GM21825 (cell line): ENCODE data around the gene COG7.
"Not testable (repeated sequence)": the region's sequence is repeated elsewhere in the genome, so short reads cannot be mapped to it uniquely, and the experiment has no call there.

ENCODE experiments used
- ATAC-seq: cut with Tn5 transposase; IDR thresholded peaks from one replicate; pipeline ENCODE4 v1.9.1; 2021; ENCODE audit warnings: mild to moderate bottlenecking, moderate library complexity; ENCODE audit not compliant: unreplicated experiment

Gene COG7

DNA sequence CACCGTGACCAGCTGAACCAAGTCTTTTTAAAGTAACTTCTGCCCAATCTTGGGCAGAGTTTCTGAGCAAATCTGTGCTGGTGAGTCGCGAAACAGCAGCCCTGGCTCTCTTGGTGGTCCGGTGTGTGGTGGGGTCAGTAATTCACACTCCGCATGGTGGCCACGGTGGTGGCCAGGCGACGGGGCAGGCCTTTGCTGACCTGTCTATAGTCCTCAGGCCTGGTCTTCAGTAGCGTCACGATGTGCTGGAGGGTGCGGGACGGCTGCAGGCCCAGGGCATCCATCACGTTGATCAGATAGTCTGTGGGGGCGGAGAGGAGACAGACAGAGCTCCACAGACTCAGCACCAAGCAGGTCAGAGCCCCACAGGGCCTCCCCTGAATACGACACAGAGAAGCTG lies 64.2 kb downstream of the COG7 start:
- no peak for ATAC-seq

DNA sequence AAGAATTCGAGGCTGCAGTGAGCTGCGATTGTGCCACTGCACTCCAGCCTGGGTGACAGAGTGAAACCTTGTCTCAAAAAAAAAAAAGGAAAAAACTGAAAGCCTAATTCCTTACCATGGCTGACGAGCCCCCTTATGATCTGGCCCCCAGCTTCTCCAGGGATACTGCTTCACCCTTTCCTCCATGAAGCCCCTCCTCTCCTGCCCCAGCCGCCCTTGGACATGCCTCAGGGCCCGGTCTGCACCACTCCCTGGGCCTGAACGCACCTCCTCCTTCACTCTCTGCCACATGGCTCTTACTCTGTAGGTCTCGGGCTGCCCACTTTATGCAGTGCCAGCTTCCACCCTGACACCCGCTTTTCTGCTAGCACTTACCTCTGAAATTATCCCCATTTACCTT lies 65.3 kb downstream of the COG7 start:
- no peak for ATAC-seq

DNA sequence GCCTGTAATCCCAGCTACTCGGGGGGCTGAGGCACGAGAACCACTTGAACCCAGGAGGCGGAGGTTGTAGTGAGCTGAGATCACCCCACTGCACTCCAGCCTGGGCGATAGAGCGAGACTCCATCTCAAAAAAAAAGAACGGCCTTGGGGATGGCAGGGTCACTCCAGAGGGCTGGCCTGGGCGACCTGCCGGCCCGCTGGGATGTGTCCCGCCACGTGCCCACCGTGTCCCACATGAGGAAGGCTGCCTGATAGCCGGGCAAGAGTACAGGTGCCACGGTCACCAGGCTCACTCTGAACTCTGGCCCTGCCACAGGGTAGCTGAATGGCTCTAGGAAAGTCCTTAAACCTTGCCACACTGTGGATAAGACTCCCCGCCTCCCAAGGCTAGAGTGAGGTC lies 67.5 kb downstream of the COG7 start:
- ATAC-seq, result no peak

GRCh38 chr16:23384878-23385277 lies 68.1 kb downstream of the COG7 start:
- ATAC-seq, result no peak

DNA sequence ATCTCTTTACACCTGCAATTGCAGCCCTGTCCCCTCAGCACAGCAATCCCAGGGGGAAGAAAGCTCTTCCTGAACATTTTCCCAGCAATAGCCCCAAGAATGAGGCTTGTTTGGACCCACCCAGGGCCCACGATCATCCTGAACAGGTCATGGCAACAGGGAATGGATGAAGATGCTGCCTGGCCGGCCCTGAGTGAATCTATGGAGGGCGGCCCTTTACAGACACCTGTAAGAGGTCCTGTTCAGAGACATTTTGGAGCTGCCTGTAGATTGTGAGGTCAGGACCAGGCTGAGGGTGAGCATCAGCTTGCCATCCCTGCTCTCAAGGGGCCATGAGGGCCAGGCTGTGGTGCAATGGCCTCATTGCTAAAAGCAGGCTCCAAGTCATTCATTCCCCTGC lies 69.1 kb downstream of the COG7 start:
- ATAC-seq, result no peak

DNA sequence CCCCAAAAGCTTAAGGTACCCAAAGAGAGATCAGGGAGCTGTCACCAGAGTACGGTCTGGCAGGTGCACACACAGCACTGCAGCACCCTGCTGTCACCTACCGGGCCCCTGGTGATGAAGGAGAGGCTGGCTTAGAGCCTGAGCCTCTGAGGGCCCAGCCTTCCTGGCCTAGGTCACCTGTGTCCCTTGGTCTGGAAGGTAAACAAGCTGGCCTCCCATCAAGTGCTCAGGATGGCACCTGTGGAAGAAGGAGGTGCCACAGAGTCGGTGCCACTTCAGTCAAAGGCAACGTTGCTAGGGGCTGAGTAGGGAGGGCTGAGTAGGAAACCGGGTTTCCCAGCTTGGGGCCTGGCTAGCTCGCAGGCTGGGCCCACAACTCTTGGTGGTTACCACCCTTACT lies 70.7 kb downstream of the COG7 start:
- ATAC-seq, result no peak

DNA sequence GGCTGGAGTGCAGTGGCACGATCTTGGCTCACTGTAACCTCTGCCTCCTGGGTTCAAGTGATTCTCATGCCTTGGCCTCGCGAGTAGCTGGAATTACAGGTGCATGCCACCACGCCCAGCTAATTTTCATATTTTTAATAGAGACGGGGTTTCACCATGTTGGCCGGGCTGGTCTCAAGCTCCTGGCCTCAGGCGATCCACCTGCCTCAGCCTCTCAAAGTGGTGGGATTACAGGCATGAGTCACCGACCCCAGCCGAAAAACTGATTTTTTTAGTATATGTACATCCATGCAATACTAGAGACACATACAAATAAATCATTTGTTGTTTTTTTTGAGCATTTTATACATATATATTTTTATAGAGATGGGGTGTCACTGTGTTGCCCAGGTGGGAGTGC lies 71.3 kb downstream of the COG7 start:
- not testable (repeated sequence) for ATAC-seq

DNA sequence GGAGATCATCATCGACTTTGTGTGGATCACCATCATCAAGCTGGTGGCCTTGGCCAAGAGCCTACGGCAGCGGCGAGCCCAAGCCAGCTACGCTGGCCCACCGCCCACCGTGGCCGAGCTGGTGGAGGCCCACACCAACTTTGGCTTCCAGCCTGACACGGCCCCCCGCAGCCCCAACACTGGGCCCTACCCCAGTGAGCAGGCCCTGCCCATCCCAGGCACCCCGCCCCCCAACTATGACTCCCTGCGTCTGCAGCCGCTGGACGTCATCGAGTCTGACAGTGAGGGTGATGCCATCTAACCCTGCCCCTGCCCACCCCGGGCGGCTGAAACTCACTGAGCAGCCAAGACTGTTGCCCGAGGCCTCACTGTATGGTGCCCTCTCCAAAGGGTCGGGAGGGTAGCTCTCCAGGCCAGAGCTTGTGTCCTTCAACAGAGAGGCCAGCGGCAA lies 72.5 kb downstream of the COG7 start:
- no peak for ATAC-seq

DNA sequence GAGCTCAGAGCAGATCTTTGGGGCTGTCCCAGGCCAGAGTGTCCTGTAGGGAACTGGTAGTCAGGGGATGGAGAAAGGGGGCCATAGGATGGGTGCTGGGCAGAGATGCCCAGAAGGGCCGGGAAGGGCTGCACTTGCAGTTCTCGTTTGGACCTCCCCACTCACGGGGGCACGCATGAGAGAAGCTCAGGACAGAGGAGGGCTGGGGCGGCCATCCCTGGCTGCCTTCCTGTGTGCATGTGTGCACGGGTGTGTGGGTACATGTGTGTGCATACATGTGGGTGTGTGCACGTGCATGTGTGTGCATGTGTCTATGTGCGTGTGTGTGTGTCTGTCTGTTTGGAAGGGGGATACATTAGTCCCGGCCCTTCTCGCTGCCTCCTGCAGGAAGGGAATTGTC lies 73.3 kb downstream of the COG7 start:
- no peak for ATAC-seq

- ATAC-seq, result no peak
Measured at GRCh38 chr16:23378921-23379320, 74.1 kb downstream of the COG7 start.

DNA sequence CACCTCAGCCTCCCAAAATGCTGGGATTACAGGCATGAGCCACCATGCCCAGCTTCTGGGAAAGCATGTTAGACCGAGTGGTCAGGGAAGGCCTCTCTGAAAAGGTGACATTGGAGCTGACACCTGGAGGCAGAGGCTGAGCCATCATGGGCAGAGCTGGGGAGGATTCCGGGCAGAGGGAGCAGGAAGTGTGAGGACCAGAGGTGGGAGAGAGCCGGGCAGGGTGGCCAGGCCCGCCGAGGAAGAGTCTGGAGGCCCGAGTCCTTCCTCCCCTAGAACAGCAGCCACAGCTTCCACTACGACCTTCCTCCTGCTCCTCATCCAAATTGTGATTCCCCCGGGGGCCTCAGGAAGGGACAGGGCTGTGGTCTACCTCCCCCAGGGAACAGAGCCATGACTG lies 74.7 kb downstream of the COG7 start:
- no peak for ATAC-seq

- no peak for ATAC-seq
Measured at GRCh38 chr16:23377071-23377931, 75.7 kb downstream of the COG7 start.

GRCh38 chr16:23375643-23376042 lies 77.3 kb downstream of the COG7 start:
- no peak for ATAC-seq

GRCh38 chr16:23374721-23375510 lies 78.1 kb downstream of the COG7 start:
- ATAC-seq, result no peak

DNA sequence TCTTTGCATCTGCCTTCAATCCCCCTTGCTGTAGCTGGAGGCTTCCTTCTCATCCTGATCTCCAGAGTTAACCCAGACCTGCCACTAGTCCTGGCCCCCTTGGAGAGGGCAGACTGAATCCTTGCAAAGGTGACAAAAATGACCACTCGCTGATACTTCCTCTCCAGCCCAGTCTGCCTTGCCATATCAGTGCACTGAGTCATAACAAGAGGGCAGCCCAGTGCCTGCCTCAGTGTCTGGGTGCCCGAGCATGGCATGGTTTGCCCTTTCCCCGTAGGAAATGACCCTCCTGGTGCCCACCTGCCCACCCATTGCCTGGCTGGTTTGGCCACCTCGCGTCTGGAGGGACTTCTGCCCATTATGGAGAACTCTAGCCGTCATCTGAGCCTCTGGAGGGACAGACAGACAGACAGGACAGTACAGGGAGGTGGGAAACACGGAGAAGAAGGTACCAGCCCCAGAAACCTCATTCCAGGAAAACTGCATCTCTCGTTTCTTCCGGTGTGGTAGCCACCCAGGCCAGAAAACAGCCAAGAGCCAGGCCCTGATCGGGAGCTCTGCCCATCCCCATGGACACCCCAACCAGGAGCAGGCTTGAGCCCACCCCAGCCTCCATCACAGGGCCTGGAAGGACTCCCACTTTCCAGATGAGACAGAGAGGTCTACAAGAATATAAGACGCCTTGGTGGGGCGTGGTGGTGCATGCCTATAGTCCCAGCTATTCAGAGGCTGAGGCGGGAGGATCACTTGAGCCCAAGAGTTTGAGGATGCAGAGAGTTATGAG lies 79.4 kb downstream of the COG7 start:
- no peak for ATAC-seq

DNA sequence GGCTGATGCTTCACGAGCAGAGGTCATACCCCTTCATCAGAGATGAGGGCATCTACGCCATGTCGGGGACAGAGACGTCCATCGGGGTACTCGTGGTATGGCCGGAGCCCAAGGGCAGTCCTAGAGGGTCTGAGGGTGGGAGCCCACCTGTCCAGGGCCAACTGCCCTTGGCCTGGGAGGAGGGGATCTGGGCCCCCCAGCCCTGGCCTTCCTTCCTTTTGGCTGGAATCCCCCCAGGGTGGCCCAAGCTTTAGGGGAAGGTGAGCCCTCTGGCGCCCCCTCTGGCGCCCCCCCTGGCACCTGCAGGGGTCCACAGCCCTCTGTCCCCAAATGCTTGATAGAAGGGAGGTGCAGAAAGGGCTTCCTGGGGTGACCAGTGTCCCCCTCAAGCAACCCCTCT lies 81.6 kb downstream of the COG7 start:
- ATAC-seq, result no peak

- ATAC-seq, result no peak
Measured at GRCh38 chr16:23369416-23369815, 83.6 kb downstream of the COG7 start.

- ATAC-seq, result no peak
Measured at GRCh38 chr16:23368469-23368868, 84.5 kb downstream of the COG7 start.

DNA sequence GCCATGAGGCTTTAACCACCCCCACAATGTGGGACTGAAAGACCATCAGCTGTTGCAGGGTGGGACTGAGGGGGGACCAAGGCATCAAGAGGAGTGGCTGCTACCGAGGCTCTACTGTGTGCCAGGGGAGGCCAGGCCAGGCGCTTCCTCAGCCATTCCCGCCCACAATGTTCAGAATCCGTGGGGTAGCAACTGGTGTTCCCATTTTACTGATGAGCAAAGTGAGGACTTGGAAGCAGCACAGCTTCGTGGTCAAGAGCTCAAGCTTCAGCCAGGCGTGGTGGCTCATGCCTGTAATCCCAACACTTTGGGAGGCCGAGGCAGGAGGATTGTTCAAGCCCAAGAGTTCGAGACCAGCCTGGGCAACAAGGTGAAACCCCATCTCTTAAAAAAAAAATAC lies 85.0 kb downstream of the COG7 start:
- no peak for ATAC-seq

- ATAC-seq, result no peak
Measured at GRCh38 chr16:23367564-23367963, 85.4 kb downstream of the COG7 start.

DNA sequence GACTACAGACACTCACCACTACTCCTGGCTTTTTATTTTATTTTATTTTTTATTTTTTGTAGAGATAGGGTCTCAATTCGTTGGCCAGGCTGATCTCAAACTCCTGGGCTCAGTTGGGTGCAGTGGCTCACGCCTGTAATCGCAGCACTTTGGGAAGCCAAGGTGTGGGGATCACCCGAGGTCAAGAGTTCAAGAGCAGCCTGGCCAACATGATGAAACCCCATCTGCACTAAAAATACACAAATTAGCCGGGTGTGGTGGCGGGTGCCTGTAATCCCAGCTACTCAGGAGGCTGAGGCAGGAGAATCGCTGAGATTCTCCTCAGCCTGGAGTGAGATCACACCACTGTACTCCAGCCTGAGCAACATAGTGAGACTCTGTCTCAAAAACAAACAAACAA lies 86.6 kb downstream of the COG7 start:
- ATAC-seq, result not testable (repeated sequence)
